ENCODE measurements around the gene ETV2.
"Not testable (repeated sequence)": the region's sequence is repeated elsewhere in the genome, so short reads cannot be mapped to it uniquely, and the experiment has no call there.

ETV2 gene

GRCh38 chr19:35661995-35662340, 20.4 kb downstream of the ETV2 start:
- DNase-seq, result no peak

GRCh38 chr19:35663981-35664380, 22.4 kb downstream of the ETV2 start:
- no peak for DNase-seq

- no peak for DNase-seq
Measured at GRCh38 chr19:35665157-35665556, 23.6 kb downstream of the ETV2 start.

GRCh38 chr19:35665604-35666003, 24.1 kb downstream of the ETV2 start:
- no peak for DNase-seq

- no peak for DNase-seq
Measured at GRCh38 chr19:35666251-35666913, 24.8 kb downstream of the ETV2 start, which contains the start of gene UPK1A. Gene UPK1A, plus strand, starts transcription at chr19:35666517. Its CDS starts 296 bp downstream, at chr19:35666813.

GRCh38 chr19:35669566-35669965, 28.0 kb downstream of the ETV2 start:
- DNase-seq, result no peak

- no peak for DNase-seq
Measured at GRCh38 chr19:35669974-35670373, 28.4 kb downstream of the ETV2 start.

- no peak for DNase-seq
Measured at GRCh38 chr19:35670686-35671085, 29.1 kb downstream of the ETV2 start.

GRCh38 chr19:35671818-35672217, 30.3 kb downstream of the ETV2 start:
- no peak for DNase-seq

- DNase-seq, result peak; percentile 81
Measured at GRCh38 chr19:35673121-35673804, 31.7 kb downstream of the ETV2 start.

GRCh38 chr19:35675589-35676140, 34.1 kb downstream of the ETV2 start:
- no peak for DNase-seq

GRCh38 chr19:35689836-35690235, 48.3 kb downstream of the ETV2 start:
- DNase-seq, result no peak

- not testable (repeated sequence) for DNase-seq
Measured at GRCh38 chr19:35691106-35691505, 49.6 kb downstream of the ETV2 start.

- no peak for DNase-seq
Measured at GRCh38 chr19:35692010-35692409, 50.5 kb downstream of the ETV2 start.

- no peak for DNase-seq
Measured at GRCh38 chr19:35693422-35693821, 51.9 kb downstream of the ETV2 start.

GRCh38 chr19:35693835-35694599, 52.5 kb downstream of the ETV2 start:
- DNase-seq, result peak; percentile 95
